GM18867 (cell line): ENCODE results near the gene HEATR1.
"Not testable (repeated sequence)": the region's sequence is repeated elsewhere in the genome, so short reads cannot be mapped to it uniquely, and the experiment has no call there.

ENCODE experiments used
- ATAC-seq: cut with Tn5 transposase; IDR thresholded peaks from one replicate; pipeline ENCODE4 v1.9.1; 2021; ENCODE audit warnings: mild to moderate bottlenecking, moderate library complexity; ENCODE audit not compliant: unreplicated experiment

Gene HEATR1

DNA sequence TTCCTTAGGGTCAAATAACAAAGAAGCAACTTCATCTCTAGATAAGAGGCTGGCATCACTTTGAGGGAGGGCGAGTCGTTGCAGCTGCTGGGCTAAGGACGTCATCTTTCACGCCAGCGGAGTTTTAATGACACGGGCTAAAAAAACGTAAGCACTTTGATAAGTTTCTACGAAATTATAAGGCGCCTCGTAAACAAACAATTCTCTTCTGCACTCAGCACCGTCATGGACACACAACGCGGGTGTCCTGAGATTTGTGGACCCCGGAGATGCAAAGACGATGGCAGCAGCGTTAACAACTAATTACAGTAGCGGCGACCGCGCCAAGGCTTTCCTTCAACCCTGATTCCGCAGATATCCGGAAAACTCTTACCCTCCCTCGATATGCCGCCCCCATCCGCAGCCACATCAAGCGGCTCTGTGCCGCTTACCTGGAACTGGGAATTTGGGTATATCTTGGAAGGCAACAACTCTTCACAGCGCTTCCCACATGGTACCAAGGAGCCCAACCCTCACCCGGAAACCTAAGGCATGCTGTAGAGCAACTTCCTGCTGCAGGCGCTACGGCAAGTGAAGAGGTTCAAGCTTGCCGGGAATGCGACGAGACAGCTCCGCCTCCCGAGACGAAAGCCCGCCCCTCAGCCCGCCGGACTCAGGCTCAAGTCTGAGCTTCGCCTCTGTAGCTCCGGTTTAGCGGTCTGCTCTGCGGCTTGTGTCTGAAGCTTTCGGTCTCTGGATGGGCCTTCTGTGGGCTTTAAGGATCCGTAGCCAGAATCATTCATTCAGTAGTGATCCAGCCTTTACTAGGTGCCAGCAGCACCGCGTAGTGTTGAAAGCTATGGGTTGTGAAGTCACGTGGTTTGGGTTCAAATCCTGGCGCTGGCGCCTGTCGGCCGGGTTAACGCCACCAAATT, at the start of gene HEATR1:
TSS of gene HEATR1 (minus strand) at position 526 of the 914 bp plus-strand sequence. CDS start at position 105, 421 bp downstream.
- ATAC-seq, result peak; percentile 94

GRCh38 chr1:236645016-236645680, 40.8 kb upstream of the HEATR1 start:
- no peak for ATAC-seq

DNA sequence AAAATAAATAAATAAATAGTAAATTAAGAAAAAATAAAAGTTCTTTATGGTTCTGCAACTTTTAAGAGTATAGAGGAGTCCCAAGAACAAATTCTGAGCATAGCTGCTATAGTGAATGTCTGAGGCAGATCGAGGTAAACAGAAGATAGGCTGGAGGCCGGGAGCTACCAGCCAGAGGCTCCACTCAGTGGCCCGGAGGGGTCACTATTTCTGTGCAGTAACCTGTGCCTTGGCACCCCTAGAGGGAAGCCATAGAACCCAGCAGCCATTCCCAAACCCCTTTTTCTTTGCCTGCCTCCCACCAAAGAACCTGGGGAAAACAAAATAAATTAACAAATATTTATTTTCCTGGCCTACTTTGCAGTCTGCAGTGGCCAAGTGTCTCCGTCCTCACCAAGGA, 38.4 kb upstream of the HEATR1 start:
- ATAC-seq, result no peak

DNA sequence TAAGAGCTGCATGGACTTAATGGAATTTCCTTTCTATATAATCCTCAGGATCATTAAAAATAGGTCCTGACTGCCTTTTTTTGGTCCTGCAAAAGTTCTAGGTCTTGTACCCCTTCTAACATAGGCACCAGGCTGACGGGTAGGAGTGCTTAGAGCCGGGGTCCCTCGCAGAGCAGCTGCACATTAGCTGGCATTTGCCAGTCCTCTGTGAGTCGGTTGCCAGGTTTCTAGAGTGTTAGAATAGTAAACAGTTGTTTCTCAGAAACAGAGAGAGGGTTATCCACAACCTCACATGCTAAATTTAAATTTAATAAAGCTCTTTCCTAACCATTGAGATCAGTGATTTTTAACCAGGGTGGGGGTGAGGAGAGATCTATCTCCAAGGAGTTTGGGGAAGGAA, 35.4 kb upstream of the HEATR1 start:
- ATAC-seq, result no peak

GRCh38 chr1:236638945-236639344, 34.6 kb upstream of the HEATR1 start:
- ATAC-seq, result no peak

- no peak for ATAC-seq
Observed at GRCh38 chr1:236636017-236636416, 31.7 kb upstream of the HEATR1 start.

GRCh38 chr1:236627727-236628408, 23.6 kb upstream of the HEATR1 start:
- no peak for ATAC-seq

- ATAC-seq, result no peak
Observed at GRCh38 chr1:236623371-236624166, 19.3 kb upstream of the HEATR1 start.

DNA sequence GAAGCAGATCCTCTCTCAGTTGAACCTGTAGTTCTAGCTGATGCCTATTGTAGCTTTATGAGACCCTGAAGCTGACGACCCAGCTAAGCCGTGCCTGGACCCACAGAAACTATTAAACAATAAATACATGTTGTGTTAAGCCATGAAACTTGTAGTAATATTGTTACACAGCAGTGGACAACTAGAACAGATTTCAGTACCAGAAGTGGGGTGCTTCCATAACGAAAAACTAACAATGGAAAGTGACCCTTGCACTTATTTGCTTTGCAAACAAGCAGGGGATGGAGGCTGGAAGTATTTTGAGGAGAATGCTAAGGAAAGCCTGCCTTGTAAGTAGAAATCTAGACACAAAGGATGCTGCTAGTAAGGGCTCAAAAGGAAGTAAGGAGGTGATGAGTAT, 18.1 kb upstream of the HEATR1 start:
- no peak for ATAC-seq

GRCh38 chr1:236619398-236619797, 15.1 kb upstream of the HEATR1 start:
- no peak for ATAC-seq

DNA sequence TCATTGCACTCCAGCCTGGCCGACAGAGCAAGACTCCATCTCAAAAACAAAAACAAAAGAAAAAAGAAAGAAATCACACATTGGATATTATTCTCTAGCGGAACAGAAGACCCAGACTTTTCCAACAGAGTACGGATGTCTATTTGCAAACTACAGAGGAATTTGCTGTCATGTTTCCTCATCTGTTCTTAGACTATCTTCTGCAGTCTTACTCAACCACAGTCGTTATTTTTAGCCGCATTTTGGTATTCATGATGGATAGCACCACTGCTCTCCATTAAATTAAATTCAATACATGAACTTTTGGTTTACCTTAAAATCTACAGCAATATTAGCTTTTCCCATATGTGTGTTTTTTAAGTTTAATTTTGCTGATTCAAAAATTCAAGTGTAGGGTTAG, 14.2 kb upstream of the HEATR1 start:
- ATAC-seq, result no peak

DNA sequence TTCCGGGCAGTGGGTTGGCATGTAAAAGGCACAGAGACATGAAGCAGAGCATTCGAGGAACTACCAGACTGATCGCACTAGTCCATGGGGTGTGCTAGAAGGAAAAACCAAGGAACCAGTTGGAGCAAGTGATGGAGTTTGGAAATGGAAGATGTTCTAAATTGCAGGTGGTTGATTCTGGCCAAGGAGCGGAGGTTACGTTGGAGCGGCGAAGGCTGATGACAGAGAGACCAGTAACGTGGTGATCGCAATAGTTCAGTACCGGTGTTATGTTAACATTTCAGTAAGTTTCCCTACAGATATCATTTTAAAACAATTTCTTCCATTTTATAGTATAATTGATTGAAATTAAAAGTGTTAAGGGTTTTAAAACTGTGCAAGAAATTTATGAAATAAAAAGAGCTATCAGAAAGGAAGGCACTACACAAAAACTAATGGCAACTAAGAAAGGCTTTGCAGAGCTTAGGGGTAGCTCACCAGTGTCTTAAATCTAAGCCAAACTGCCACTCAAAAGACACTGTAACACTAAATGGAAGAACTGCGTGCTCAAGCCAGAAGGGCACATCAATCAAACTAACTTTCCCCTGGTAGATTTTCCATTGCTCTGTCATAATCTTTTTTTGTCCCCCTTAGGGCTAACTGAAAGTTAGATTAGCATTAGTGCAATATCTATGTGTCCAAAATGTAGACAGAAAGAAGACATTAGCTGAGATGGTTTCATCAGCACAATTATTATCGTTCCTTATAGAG, 11.3 kb upstream of the HEATR1 start:
- ATAC-seq, result no peak

- ATAC-seq, result no peak
Observed at GRCh38 chr1:236612349-236612748, 8.0 kb upstream of the HEATR1 start.

DNA sequence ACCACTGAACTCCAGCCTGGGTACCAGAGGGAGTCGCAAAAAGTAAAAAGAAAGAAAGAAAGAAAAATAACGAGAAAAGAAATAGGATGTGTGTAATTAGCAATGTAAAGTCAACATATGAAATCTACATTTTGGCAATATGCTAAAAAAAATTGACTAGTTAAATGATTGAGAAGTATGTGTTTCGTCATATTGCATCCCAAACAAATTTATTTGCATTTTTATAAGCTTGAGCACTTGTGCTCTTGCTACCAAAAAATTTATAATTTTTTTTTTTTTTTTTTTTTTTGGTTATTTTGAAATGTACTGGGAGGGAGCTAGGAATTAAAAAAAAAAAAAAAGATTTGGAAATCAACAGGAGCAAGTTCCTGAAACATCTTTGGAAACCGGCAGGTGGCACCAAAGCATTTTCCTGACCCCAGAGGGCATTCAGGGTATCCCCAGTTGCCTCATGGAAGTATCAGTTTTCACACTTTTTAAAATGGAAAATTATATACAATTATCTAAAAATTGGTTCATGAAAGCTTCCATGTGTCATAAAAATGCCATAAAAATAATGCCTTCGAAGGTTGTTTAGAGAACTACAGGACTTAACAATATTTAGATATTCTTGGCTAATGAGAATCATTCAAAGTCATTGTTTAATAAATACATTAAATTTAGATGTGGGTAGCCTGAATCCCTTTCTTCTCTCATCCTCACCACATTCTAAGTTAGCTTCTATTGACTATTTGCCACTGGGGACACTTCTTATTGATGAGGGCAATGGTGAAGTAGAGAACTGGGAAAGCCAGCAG, 4.8 kb upstream of the HEATR1 start:
- no peak for ATAC-seq

DNA sequence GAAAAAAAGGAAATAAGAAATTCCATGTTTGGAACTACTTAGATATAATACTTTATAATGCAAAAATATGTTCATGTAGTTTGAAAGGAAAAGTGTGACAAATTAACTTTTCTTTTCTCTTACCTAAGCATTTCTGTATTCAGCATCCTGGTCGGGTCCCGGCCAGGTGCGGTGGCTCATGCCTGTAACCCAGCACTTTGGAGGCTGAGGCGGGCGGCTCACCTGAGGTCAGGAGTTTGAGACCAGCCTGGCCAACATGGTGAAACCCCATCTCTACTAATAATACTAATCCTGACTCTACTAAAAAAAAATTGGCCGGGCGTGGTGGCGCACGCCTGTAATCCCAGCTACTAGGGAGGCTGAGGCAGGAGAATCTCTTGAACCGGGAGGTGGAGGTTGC, 3.3 kb upstream of the HEATR1 start:
- ATAC-seq, result not testable (repeated sequence)

DNA sequence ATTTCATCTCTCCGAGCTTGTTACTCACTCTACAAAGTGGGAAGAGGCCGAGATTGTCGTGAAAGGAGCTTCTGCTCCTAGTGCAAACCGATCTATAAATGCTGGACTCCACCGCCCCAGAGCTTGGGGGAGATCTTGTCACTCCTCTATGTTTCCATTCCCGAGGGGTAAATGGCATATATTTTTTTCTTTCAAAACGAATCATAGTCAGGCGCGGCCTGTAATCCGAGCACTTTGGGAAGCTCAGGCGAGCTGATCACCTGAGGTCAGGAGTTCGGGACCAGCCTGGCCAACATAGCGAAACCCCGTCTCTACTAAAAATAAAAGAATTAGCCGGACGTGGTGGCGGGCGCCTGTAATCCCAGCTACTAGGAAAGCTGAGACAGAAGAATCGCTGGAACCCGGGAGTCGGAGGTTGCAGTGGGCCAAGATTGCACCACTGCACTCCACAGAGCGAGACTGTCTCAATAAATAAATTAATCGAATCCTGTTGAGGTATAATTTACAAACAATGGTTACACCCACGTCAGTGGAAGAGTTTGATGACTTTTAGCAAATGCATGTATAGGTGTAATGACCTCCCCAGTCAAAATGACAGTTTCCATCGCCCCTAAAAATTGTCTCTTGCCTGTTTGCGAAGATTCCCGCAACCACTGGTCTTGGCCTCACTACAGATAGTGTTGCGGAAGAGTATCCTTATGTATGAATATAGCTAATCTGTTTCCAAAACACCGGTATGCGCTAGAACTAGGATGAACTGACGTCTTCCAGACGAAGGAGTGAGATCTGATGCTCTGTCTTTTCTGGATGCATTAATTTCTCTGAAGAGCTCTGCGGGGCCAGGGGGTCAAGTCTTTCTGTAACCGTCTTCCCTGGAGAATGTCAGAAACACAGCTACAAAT, 840 bp upstream of the HEATR1 start:
- no peak for ATAC-seq

GRCh38 chr1:236602171-236602570, 2.1 kb downstream of the HEATR1 start:
- no peak for ATAC-seq

DNA sequence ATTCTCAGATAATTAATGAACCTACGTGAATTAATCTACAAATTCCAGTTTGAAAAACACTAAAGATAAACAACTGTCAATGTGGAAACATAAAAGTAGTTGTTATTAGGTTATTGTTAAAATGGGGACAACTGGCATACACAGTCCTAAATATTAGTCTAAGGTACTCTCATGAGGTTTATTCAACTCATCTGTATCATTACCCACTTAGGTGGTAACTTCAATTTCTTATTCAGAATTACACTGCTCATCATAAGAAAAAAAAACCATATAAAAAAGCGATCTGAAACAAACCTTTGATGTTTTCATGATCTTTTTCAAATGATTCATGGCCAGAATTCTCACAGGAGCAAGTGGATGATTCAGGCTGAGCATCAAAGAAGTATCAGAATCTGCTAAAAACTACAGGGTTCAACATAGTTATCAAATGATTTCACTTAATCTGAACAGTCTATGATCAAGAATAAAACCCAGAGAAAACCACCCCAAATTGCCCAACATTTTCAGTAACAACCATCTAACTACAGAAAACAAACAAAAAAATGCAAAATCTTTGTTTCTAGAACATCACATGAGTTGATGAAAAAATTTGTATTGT, 13.7 kb downstream of the HEATR1 start:
- ATAC-seq, result no peak
